Measurements from ENCODE around the gene TMA7. TPM values are rescaled to one million over a fixed set of nuclear protein-coding genes. Genes with fewer than 3 reads are reported as not detected.

TMA7 gene
- total and polyA plus RNA-seq, 10 of the 15 experiments (the other 5 are each of a cell fraction or from before 2014, with no cell fraction given), result 319 to 1,760 (median 752) TPM

DNA sequence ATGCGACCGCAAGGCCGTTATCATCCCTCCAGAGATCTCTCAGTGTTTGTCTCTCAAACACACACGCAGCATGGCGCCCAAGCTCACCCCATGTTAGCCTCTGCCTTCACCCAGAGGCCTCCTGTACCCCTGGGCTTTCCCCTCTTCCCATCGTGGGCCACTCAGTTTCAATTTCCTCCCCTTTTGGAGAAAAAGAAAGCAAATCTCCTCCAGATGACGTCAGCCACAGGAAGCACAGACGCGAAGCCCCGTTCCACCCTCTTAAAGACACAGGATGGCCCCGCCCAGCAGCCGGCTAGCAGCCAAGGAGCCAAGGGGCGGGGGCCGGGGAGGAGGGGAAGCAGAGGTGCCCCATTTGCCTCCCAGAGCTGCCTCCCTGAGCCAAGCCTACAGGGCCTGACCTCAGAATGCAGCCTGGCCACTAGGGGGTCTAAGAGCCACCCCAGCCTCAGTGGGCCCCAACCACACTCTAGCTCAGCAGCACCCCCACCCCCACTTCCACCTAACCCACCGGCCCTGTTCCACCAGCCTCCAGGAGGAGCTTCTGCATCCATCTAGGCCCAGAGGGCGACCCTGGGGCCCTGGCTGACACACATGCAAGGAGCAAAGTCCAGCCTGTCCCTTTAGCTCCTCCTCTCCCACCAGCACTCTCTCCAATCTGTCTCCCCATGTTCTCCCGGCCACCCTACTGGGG is 33.0 kb downstream of the TMA7 start:
- in situ Hi-C loops (cut with MboI), result no loop called here
- H3K4me3 ChIP-seq, result peak overlapping the region; percentile 71
- ChIA-PET POLR2A (interaction anchor here (0.5 to 10.0 kb wide), 22 partner anchors 10 to 1490 kb away, joined by 3 to 91 read pairs (median 4); partner anchors contain the start of genes ATRIP, CCDC51, PFKFB4 and QRICH1), RAD21 (ENCODE audit: unreplicated experiment) (interaction anchor here (0.9 to 2.4 kb wide), 15 partner anchors 27 to 232 kb away, joined by 3 to 23 read pairs (median 5); partner anchors contain the start of genes ATRIP, CCDC51, PFKFB4 and SHISA5), CTCF (interaction anchor here (0.9 to 3.1 kb wide), 21 partner anchors 9 to 162 kb away, joined by 3 to 37 read pairs (median 4); partner anchors contain the start of genes CCDC51, PFKFB4, SHISA5 and SLC26A6), SMC1A (ENCODE audit: uncharacterized antibody, unreplicated experiment) (interaction anchor here (0.6 to 3.4 kb wide), 16 partner anchors 10 to 80 kb away, joined by 3 to 18 read pairs (median 5); partner anchors contain the start of genes CCDC51 and TMA7)
- peak overlapping the region; percentile 99 for H3K9ac ChIP-seq (ENCODE audit: control insufficient read depth, insufficient read depth, low read length)
- no TSS peak for BruUV-seq (replicated peaks)
- H3K27me3 ChIP-seq (replicated peaks in 1 of 2; ENCODE audit: control insufficient read depth in 2 of 2, insufficient read depth in 2 of 2, low read length in 1 of 2), result no peaks in the 10 kb centered on the region
- H3K9me3 ChIP-seq (replicated peaks; ENCODE audit: control insufficient read depth, insufficient read depth, low read length), result no peaks in the 10 kb centered on the region
- intact Hi-C loops (cut with micrococcal nuclease; ENCODE audit: unreplicated experiment), result no loop called here
- H3K4me1 ChIP-seq (ENCODE audit: control insufficient read depth, insufficient read depth, low read length), result peaks cover 31% of the 10 kb centered on the region
- H3K36me3 ChIP-seq (ENCODE audit: control insufficient read depth in 2 of 2, insufficient read depth in 2 of 2, low read length in 1 of 2), result peaks cover 0 to 8% of the 10 kb centered on the region in 2 experiments; a peak in 3 of 4 replicates
- FAIRE-seq (peak; percentile 96), DNase-seq (ENCODE audit: low read depth, low spot score) (peak; percentile 96), ATAC-seq (peak; percentile 91)
- H3K27ac ChIP-seq (ENCODE audit: control insufficient read depth, insufficient read depth), result peak overlapping the region; percentile 100
- WGBS (ENCODE audit: insufficient coverage, insufficient replicate concordance, low lambda C conversion rate, missing lambda C conversion rate), result 6% methylated on average over 15 of the region's 17 CpGs
- peaks cover 42% of the 10 kb centered on the region for H3K79me2 ChIP-seq (ENCODE audit: control insufficient read depth, insufficient read depth, low read length)
- H4K20me1 ChIP-seq (ENCODE audit: control insufficient read depth, insufficient read depth), result no peaks in the 10 kb centered on the region
- peak overlapping the region; percentile 51 for H2AFZ ChIP-seq (ENCODE audit: control insufficient read depth, low read depth, low read length)
- H3K4me2 ChIP-seq (ENCODE audit: control insufficient read depth, insufficient read depth), result peak overlapping the region; percentile 97
- 0 out of 2 replicates have a peak, but pooled peaks have one; percentile 15 for TF ChIP-seq RB1 (IDR thresholded peaks at IDR 0.05; ENCODE audit: borderline replicate concordance)
- TF ChIP-seq POLR2AphosphoS5 (IDR thresholded peaks at IDR 0.05; ENCODE audit: low read length), result peak; percentile 93
- TF ChIP-seq MEF2B (IDR thresholded peaks at IDR 0.05; ENCODE audit: partially characterized antibody, poor library complexity, severe bottlenecking), result peak; percentile 70
- no peak for TF ChIP-seq BRCA1 (IDR thresholded peaks at IDR 0.05; ENCODE audit: low read depth, low read length)
- TF ChIP-seq, protein P1, sequence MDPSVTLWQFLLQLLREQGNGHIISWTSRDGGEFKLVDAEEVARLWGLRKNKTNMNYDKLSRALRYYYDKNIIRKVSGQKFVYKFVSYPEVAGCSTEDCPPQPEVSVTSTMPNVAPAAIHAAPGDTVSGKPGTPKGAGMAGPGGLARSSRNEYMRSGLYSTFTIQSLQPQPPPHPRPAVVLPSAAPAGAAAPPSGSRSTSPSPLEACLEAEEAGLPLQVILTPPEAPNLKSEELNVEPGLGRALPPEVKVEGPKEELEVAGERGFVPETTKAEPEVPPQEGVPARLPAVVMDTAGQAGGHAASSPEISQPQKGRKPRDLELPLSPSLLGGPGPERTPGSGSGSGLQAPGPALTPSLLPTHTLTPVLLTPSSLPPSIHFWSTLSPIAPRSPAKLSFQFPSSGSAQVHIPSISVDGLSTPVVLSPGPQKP (IDR thresholded peaks at IDR 0.05; ENCODE audit: low read depth, low read length), result peak; percentile 62; the same call in 1 of the 2 replicates
- peak; percentile 75 for TF ChIP-seq TAF1 (IDR thresholded peaks at IDR 0.05; ENCODE audit: borderline replicate concordance, low read depth, low read length)
- TF ChIP-seq SREBF2 (IDR thresholded peaks at IDR 0.05; ENCODE audit: low read length), result no peak
- TF ChIP-seq SIN3A (IDR thresholded peaks at IDR 0.05; ENCODE audit: low read depth, low read length), result peak; percentile 65; the same call in 1 of the 2 replicates
- TF ChIP-seq SMARCA5 (IDR thresholded peaks at IDR 0.05), result peak; percentile 38; the same call in 1 of the 2 replicates
- TF ChIP-seq GABPA (IDR thresholded peaks at IDR 0.05; ENCODE audit: low read depth), result no peak; the same call in 1 of the 2 replicates
- TF ChIP-seq RFX5 (IDR thresholded peaks at IDR 0.05; ENCODE audit: low read depth, low read length), result peak; percentile 58; the same call in 1 of the 2 replicates
- TF ChIP-seq, protein P2, sequence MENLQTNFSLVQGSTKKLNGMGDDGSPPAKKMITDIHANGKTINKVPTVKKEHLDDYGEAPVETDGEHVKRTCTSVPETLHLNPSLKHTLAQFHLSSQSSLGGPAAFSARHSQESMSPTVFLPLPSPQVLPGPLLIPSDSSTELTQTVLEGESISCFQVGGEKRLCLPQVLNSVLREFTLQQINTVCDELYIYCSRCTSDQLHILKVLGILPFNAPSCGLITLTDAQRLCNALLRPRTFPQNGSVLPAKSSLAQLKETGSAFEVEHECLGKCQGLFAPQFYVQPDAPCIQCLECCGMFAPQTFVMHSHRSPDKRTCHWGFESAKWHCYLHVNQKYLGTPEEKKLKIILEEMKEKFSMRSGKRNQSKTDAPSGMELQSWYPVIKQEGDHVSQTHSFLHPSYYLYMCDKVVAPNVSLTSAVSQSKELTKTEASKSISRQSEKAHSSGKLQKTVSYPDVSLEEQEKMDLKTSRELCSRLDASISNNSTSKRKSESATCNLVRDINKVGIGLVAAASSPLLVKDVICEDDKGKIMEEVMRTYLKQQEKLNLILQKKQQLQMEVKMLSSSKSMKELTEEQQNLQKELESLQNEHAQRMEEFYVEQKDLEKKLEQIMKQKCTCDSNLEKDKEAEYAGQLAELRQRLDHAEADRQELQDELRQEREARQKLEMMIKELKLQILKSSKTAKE (IDR thresholded peaks at IDR 0.05; ENCODE audit: low read depth, poor library complexity, severe bottlenecking), result peak; percentile 66
- TF ChIP-seq JUNB (IDR thresholded peaks at IDR 0.05), result peak; percentile 32; the same call in 1 of the 2 replicates
- no peak for TF ChIP-seq ZNF384 (IDR thresholded peaks at IDR 0.05; ENCODE audit: borderline replicate concordance, low read depth, low read length)
- TF ChIP-seq, protein P3, sequence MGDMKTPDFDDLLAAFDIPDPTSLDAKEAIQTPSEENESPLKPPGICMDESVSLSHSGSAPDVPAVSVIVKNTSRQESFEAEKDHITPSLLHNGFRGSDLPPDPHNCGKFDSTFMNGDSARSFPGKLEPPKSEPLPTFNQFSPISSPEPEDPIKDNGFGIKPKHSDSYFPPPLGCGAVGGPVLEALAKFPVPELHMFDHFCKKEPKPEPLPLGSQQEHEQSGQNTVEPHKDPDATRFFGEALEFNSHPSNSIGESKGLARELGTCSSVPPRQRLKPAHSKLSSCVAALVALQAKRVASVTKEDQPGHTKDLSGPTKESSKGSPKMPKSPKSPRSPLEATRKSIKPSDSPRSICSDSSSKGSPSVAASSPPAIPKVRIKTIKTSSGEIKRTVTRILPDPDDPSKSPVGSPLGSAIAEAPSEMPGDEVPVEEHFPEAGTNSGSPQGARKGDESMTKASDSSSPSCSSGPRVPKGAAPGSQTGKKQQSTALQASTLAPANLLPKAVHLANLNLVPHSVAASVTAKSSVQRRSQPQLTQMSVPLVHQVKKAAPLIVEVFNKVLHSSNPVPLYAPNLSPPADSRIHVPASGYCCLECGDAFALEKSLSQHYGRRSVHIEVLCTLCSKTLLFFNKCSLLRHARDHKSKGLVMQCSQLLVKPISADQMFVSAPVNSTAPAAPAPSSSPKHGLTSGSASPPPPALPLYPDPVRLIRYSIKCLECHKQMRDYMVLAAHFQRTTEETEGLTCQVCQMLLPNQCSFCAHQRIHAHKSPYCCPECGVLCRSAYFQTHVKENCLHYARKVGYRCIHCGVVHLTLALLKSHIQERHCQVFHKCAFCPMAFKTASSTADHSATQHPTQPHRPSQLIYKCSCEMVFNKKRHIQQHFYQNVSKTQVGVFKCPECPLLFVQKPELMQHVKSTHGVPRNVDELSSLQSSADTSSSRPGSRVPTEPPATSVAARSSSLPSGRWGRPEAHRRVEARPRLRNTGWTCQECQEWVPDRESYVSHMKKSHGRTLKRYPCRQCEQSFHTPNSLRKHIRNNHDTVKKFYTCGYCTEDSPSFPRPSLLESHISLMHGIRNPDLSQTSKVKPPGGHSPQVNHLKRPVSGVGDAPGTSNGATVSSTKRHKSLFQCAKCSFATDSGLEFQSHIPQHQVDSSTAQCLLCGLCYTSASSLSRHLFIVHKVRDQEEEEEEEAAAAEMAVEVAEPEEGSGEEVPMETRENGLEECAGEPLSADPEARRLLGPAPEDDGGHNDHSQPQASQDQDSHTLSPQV (IDR thresholded peaks at IDR 0.05), result peak; percentile 82; the same call in 1 of the 2 replicates
- no peak for TF ChIP-seq RAD21 (IDR thresholded peaks at IDR 0.05; ENCODE audit: insufficient read depth, low read depth, low read length)

Data from GM12878 (cell line).